GM20000 (cell line): Measurements from ENCODE around the gene LRRC8C.

ENCODE experiments used
- DNase-seq: peaks from one replicate; pipeline ENCODE4 v3.0.0; 2012; ENCODE audit warnings: low spot score
- TF ChIP-seq, protein P1 (sequence below): IDR thresholded peaks from 2 replicates; pipeline ENCODE4 v1.5.1; 2012; ENCODE audit warnings: mild to moderate bottlenecking, control low read depth; ENCODE audit errors: extremely low read depth, missing control alignments

LRRC8C gene

DNA sequence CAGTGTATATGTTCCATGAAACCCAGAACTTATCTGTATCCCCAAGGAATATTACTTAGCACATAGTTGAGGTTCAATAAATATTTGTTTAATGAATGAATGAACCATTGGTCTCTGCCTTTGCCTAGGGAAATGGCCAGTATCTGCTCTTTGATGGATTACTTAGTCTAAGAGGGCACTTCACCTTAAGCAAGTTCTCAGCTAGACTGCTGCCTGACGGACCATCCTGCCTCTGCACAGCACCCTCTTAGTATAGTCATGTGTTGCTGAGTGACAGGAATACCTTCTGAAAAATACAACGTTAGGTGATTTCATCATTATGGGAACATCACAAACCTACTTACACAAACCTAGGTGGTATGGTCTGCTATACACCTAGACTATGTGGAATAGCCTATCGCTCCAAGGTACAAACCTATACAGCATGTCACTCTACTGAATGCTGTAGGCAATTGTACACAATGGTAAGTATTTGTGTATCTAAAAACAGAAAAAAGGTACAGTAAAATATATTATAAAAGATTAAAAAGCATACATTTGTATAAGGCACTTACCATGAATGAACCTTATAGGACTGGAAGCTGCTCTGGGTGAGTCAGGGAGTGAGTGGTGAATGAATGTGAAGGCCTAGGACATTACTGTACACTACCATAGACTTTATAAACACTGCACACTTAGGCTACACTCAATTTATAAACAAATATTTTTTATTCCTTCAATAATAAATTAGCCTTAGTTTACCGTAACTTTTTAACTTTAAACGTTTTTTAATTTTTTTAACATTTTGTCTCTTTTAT, 104.2 kb downstream of the LRRC8C start:
- TF ChIP-seq, protein P1, sequence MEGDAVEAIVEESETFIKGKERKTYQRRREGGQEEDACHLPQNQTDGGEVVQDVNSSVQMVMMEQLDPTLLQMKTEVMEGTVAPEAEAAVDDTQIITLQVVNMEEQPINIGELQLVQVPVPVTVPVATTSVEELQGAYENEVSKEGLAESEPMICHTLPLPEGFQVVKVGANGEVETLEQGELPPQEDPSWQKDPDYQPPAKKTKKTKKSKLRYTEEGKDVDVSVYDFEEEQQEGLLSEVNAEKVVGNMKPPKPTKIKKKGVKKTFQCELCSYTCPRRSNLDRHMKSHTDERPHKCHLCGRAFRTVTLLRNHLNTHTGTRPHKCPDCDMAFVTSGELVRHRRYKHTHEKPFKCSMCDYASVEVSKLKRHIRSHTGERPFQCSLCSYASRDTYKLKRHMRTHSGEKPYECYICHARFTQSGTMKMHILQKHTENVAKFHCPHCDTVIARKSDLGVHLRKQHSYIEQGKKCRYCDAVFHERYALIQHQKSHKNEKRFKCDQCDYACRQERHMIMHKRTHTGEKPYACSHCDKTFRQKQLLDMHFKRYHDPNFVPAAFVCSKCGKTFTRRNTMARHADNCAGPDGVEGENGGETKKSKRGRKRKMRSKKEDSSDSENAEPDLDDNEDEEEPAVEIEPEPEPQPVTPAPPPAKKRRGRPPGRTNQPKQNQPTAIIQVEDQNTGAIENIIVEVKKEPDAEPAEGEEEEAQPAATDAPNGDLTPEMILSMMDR: no peak
- no peak for DNase-seq

DNA sequence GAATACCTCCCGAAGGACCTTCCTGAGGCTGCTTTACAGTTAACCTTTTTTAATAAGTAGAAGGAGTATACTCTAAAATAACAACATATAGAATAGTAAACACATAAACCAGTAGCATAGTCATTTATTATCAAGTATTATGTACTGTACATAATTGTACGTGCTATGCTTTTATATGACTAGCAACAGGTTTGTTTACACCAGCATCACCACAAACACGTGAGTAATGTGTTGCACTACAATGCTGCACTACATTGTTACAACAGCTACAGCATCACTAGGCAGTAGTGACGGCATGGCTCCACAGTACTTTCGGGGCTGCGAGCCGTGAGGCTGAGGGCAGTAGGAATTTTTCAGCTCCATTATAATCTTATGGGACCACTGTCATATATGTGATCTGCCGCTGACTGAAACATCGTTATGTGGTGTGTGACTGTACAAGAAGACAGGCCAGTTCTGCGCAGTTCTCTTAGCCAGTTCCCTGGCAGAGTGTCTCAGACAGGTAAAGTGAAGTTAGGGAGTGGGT, 105.1 kb downstream of the LRRC8C start:
- TF ChIP-seq, protein P1: no peak
- DNase-seq: no peak

DNA sequence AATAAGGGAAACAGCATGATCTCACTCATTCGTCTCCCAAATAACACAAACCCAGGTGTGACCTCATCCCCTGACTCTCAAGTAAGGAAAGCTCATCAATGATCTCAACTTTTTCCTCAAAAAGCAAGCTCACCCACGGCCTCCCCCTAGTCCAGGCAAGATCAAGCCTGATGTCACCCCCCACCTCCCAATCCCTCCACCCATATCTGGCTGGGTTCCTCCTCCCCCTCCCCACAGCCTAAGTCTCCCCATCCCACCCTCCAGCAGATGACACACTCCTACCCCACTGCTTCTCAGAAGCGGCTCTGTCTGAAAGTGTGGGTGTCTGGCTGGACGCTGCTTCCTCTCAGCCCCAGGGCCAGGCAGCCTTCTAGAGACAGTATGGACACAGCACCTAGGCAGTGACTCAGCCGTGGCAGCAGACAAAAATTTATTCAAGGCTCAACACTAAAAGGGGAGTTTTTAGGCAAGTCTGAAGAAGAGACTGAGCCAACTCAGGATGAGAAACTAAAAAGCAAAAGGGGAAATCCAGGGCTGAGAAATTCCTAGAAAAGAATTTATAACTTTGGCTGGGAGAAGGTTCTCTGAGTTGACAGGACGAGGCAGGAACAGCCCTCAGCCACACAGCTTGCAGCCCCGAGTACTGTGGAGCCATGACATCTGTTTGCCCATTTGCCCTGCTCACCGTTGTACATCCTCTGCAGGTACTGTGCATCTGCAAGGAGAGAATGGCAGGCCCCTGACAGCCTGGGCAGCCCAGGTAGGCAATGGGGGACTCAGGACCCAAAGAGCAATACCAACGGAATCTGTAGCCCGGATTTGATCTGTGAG, 106.3 kb downstream of the LRRC8C start:
- TF ChIP-seq, protein P1: no peak
- peak; percentile 53 for DNase-seq

DNA sequence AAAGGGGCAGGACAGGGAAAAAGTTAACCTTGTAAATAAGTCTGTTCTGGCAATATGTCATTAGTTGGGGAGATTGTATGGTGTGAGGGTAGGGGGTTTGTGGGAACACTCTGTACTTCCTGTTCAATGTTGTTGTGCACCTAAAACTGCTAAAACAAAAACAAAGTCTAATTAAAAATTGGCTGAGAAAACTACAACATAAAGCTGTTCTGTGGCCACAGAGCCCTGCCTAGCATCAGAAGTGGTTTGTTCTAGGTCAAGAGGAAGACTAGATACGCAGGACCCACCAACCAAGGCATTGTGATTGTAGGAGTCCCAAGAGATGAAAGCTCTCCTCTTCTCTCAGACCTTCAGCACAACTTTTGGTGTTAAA, 106.9 kb downstream of the LRRC8C start:
- TF ChIP-seq, protein P1: no peak
- DNase-seq: no peak

DNA sequence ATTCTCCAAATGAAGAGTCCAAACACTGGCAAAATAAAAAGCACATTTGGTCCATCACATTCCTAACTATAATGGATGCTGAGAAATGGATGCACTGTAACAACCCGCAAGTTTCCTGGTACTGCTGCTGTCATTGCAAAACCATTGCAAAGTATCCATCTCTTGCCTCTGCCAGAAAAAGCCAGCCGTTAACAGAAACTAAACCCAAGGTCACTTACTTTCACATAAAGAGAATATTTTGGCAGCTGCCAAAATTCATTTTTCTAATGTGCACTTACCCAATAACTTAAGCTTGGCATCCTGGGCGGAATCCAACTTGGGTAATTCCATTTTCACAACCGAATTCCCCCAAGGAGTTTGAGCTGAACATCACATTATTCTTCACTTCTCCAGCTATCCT, 110.9 kb downstream of the LRRC8C start:
- TF ChIP-seq, protein P1: no peak
- DNase-seq: no peak

DNA sequence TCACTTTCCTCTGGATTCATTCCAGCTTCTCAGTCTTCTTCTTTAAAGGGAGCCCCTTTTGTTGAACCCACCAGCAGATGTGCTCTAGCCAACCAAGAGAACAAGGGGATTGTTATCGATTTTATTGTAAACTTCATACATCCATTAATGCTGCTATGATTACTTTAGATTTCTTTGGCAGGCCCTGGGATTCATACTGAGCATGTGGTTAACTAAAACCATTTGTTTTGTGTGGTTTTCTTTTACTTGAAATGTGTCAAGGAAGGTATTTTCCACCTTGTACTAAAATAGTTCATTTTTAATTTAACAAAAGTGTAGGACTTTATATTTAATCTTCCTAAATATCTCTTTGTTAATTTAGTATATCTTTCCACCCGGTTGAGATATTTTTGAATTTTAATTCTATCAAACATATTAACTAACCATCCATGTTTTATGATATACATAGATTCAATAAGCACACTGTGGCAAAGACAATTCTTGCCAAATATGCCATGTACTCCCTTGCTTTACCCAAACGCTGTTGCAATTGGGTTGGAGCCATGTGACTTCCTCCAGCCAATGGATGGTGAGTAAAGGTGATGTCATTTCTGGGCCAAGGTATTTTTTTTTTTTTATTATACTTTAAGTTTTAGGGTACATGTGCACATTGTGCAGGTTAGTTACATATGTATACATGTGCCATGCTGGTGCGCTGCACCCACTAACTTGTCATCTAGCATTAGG, 113.7 kb downstream of the LRRC8C start:
- DNase-seq: no peak
- TF ChIP-seq, protein P1: no peak
